NCI-H748 (cell line): ENCODE data around the gene GDPD5.
"Not testable (repeated sequence)": the region's sequence is repeated elsewhere in the genome, so short reads cannot be mapped to it uniquely, and the experiment has no call there.

Experiments
- DNase-seq: peaks from one replicate; lab custom pipeline; 2025; ENCODE audit not compliant: unreplicated experiment; lab: John Stamatoyannopoulos, UW

GDPD5 gene

GRCh38 chr11:75430714-75431532 lies 94.8 kb downstream of the GDPD5 start:
- DNase-seq, result peak; percentile 59

- DNase-seq, result peak; percentile 89
These were observed 95.6 kb downstream of the GDPD5 start for GRCh38 chr11:75429902-75430713.

- no peak for DNase-seq
These were observed 96.2 kb downstream of the GDPD5 start for GRCh38 chr11:75429641-75429901.

- no peak for DNase-seq
These were observed 96.6 kb downstream of the GDPD5 start for GRCh38 chr11:75428989-75429640.

- DNase-seq, result peak; percentile 89
These were observed 97.4 kb downstream of the GDPD5 start for GRCh38 chr11:75428281-75428724.

- no peak for DNase-seq
These were observed 98.6 kb downstream of the GDPD5 start for GRCh38 chr11:75427181-75427580.

- no peak for DNase-seq
These were observed 99.0 kb downstream of the GDPD5 start for GRCh38 chr11:75426720-75427086.

- no peak for DNase-seq
These were observed 100.3 kb downstream of the GDPD5 start for GRCh38 chr11:75425422-75425821.

GRCh38 chr11:75424396-75424795 lies 101.3 kb downstream of the GDPD5 start:
- no peak for DNase-seq

- no peak for DNase-seq
These were observed 102.0 kb downstream of the GDPD5 start for GRCh38 chr11:75423721-75424120.

GRCh38 chr11:75422248-75423231 lies 103.2 kb downstream of the GDPD5 start:
- DNase-seq, result peak; percentile 71

- no peak for DNase-seq
These were observed 103.9 kb downstream of the GDPD5 start for GRCh38 chr11:75421902-75422247.

- DNase-seq, result no peak
These were observed 104.6 kb downstream of the GDPD5 start for GRCh38 chr11:75421035-75421602.

- no peak for DNase-seq
These were observed 105.3 kb downstream of the GDPD5 start for GRCh38 chr11:75420224-75421034.

- DNase-seq, result no peak
These were observed 111.9 kb downstream of the GDPD5 start for GRCh38 chr11:75413864-75414263.

- not testable (repeated sequence) for DNase-seq
These were observed 112.6 kb downstream of the GDPD5 start for GRCh38 chr11:75413146-75413545.

GRCh38 chr11:75409971-75410370 lies 115.8 kb downstream of the GDPD5 start:
- DNase-seq, result not testable (repeated sequence)

- DNase-seq, result no peak
These were observed 116.9 kb downstream of the GDPD5 start for GRCh38 chr11:75408957-75409219.

GRCh38 chr11:75406338-75406777 lies 119.4 kb downstream of the GDPD5 start:
- no peak for DNase-seq
